A549 (cell line): ENCODE measurements around the gene ZNF827.

Experiments used
- BHLHE40 ChIP-seq: IDR thresholded peaks from 2 replicates; pipeline ENCODE4 v1.6.1; 2012; ENCODE audit warnings: low read depth, low read length, inconsistent platforms
- CHD4 ChIP-seq: fragments of 200-600 bp; sonication (generic); IDR thresholded peaks from 2 replicates; pipeline ENCODE4 v1.6.1; 2016; ENCODE audit warnings: antibody characterized with exemption, mild to moderate bottlenecking, borderline replicate concordance
- CTCF ChIP-seq: fragments of >200 bp; sonication (Bioruptor Twin); formaldehyde crosslinking; IDR thresholded peaks from 3 replicates; pipeline ENCODE4 v1.5.1; 2016
- HDAC2 ChIP-seq: fragments of 200-600 bp; sonication (generic); IDR thresholded peaks from 2 replicates; pipeline ENCODE4 v1.6.1; 2016
- JUN ChIP-seq, 2 experiments: fragments of >200 bp; sonication (Bioruptor Twin); formaldehyde crosslinking; IDR thresholded peaks; 2 replicates in 1 of 2; 3 replicates in 1 of 2; pipeline ENCODE4 v1.6.1; 2016 to 2017
- KDM1A ChIP-seq: fragments of 200-600 bp; sonication (generic); IDR thresholded peaks from 2 replicates; pipeline ENCODE4 v1.6.1; 2016; ENCODE audit warnings: low read depth, mild to moderate bottlenecking
- KDM5A ChIP-seq: fragments of 200-600 bp; sonication (generic); IDR thresholded peaks from 2 replicates; pipeline ENCODE4 v1.6.1; 2016; ENCODE audit warnings: antibody characterized with exemption, mild to moderate bottlenecking
- PBX3 ChIP-seq: IDR thresholded peaks from 2 replicates; pipeline ENCODE4 v1.6.1; 2012
- POLR2A ChIP-seq: IDR thresholded peaks from 2 replicates; pipeline ENCODE4 v1.6.1; 2012; ENCODE audit warnings: mild to moderate bottlenecking, low read length
- POLR2AphosphoS2 ChIP-seq: conservative IDR thresholded peaks from 2 replicates; pipeline ENCODE4 v1.6.1; 2012; ENCODE audit warnings: low read length, improper control_type of control experiment, inconsistent platforms
- RCOR1 ChIP-seq: fragments of 150-350 bp; IDR thresholded peaks from 2 replicates; pipeline ENCODE4 v1.6.1; 2014; ENCODE audit warnings: antibody characterized with exemption, low read length, low read depth
- RFX5 ChIP-seq: fragments of 450-650 bp; IDR thresholded peaks from 2 replicates; pipeline ENCODE4 v1.7.1; 2014; ENCODE audit warnings: antibody characterized with exemption, mild to moderate bottlenecking, moderate library complexity
- SMC3 ChIP-seq: fragments of >200 bp; sonication (Bioruptor Twin); formaldehyde crosslinking; IDR thresholded peaks from 3 replicates; pipeline ENCODE4 v1.6.1; 2018; ENCODE audit warnings: inconsistent platforms
- USF2 ChIP-seq: fragments of 450-650 bp; IDR thresholded peaks from 2 replicates; pipeline ENCODE4 v1.6.1; 2014; ENCODE audit warnings: antibody characterized with exemption

- TF ChIP-seq POLR2AphosphoS2, result no peak
- TF ChIP-seq CTCF, result no peak
- TF ChIP-seq POLR2A, result no peak
- no peak for TF ChIP-seq HDAC2
- no peak for TF ChIP-seq RFX5
- no peak for TF ChIP-seq USF2
- no peak for TF ChIP-seq KDM5A
- TF ChIP-seq PBX3, result no peak
- TF ChIP-seq JUN (IDR thresholded peaks at IDR 0.05), result no peak
- TF ChIP-seq SMC3, result no peak
- no peak for TF ChIP-seq CHD4
- no peak for TF ChIP-seq RCOR1
- TF ChIP-seq KDM1A, result no peak
- no peak for TF ChIP-seq BHLHE40
Measured at GRCh38 chr4:145886871-145887240, 51.8 kb downstream of the ZNF827 start.
